Fibroblast of the aortic adventitia (primary cell): ENCODE results near the gene ROBO3. TPM values are rescaled to one million over a fixed set of nuclear protein-coding genes. Genes with fewer than 3 reads are reported as not detected.

Source experiments
- DNase-seq: peaks from one replicate; pipeline ENCODE4 v3.0.0-alpha.2; 2010; ENCODE audit warnings: low read depth
- H3K4me3 ChIP-seq: 2 replicates; pipeline ENCODE4 v1.5.1; 2011; ENCODE audit warnings: low read depth, mild to moderate bottlenecking, control low read depth, low read length, moderate library complexity
- CTCF ChIP-seq: IDR thresholded peaks from 2 replicates; pipeline ENCODE4 v1.5.1; 2011; ENCODE audit warnings: mild to moderate bottlenecking, low read length, control low read depth, inconsistent platforms; ENCODE audit not compliant: insufficient read depth
- total RNA-seq: library from RNA; depleted of rRNA; stranded (reverse); fragments of >200 nt; gene quantifications from 2 replicates; pipeline ENCODE4 v1.2.3, GENCODE V29; 2012; ENCODE audit warnings: low replicate concordance

ROBO3 gene
- total RNA-seq, 1 donor = 13.6 TPM

GRCh38 chr11:124884869-124885479 lies 19.7 kb downstream of the ROBO3 start:
- no peak overlapping the region for H3K4me3 ChIP-seq
- no peak for DNase-seq
- TF ChIP-seq CTCF = no peak

- no peak for DNase-seq
- no peak for TF ChIP-seq CTCF
- H3K4me3 ChIP-seq = no peak overlapping the region
Measured at GRCh38 chr11:124886476-124886875, 21.2 kb downstream of the ROBO3 start.

GRCh38 chr11:124886978-124887666 lies 21.9 kb downstream of the ROBO3 start:
- H3K4me3 ChIP-seq = no peak overlapping the region
- no peak for DNase-seq
- no peak for TF ChIP-seq CTCF

- no peak for TF ChIP-seq CTCF
- no peak for DNase-seq
- no peak overlapping the region for H3K4me3 ChIP-seq
Measured at GRCh38 chr11:124887667-124888013, 22.4 kb downstream of the ROBO3 start.

- DNase-seq = no peak
- no peak overlapping the region for H3K4me3 ChIP-seq
- no peak for TF ChIP-seq CTCF
Measured at GRCh38 chr11:124889191-124890091, 24.2 kb downstream of the ROBO3 start.

GRCh38 chr11:124890151-124890550 lies 24.9 kb downstream of the ROBO3 start:
- H3K4me3 ChIP-seq = no peak overlapping the region
- no peak for TF ChIP-seq CTCF
- no peak for DNase-seq
